ENCODE results near the gene FERMT2.

- TF ChIP-seq CTCF (IDR thresholded peaks at IDR 0.05) (no peak), EZH2 (IDR thresholded peaks at IDR 0.05; ENCODE audit: borderline replicate concordance, insufficient read depth, low read depth, low read length, poor library complexity, severe bottlenecking) (no peak)
Measured at GRCh38 chr14:52824462-52824861, 126.4 kb downstream of the FERMT2 start.

Measured in B cell (primary cell).